A549 treated with Hydrocortisone at 1 μM for 4 hours (cell line): ENCODE results near the gene NUDT12. TPM values are rescaled to one million over a fixed set of nuclear protein-coding genes. Genes with fewer than 3 reads are reported as not detected.

Experiments
- total RNA-seq: library from RNA; stranded (reverse); fragments of 200-300 nt; extraction: Qiagen RNA extraction; gene quantifications from 5 replicates; pipeline ENCODE4 v1.2.3, GENCODE V29; 2022

Gene NUDT12
- total RNA-seq, result 1.3 to 2.2 TPM (median 1.9 TPM) in 5 replicates

GRCh38 chr5:103562453-103563157 lies at the start of gene NUDT12:
Gene NUDT12 (minus strand): TSS chr5:103562789. CDS start chr5:103560248, 2,541 bp downstream.

